ENCODE measurements around the gene IGSF1.

The IGSF1 gene, protein sequence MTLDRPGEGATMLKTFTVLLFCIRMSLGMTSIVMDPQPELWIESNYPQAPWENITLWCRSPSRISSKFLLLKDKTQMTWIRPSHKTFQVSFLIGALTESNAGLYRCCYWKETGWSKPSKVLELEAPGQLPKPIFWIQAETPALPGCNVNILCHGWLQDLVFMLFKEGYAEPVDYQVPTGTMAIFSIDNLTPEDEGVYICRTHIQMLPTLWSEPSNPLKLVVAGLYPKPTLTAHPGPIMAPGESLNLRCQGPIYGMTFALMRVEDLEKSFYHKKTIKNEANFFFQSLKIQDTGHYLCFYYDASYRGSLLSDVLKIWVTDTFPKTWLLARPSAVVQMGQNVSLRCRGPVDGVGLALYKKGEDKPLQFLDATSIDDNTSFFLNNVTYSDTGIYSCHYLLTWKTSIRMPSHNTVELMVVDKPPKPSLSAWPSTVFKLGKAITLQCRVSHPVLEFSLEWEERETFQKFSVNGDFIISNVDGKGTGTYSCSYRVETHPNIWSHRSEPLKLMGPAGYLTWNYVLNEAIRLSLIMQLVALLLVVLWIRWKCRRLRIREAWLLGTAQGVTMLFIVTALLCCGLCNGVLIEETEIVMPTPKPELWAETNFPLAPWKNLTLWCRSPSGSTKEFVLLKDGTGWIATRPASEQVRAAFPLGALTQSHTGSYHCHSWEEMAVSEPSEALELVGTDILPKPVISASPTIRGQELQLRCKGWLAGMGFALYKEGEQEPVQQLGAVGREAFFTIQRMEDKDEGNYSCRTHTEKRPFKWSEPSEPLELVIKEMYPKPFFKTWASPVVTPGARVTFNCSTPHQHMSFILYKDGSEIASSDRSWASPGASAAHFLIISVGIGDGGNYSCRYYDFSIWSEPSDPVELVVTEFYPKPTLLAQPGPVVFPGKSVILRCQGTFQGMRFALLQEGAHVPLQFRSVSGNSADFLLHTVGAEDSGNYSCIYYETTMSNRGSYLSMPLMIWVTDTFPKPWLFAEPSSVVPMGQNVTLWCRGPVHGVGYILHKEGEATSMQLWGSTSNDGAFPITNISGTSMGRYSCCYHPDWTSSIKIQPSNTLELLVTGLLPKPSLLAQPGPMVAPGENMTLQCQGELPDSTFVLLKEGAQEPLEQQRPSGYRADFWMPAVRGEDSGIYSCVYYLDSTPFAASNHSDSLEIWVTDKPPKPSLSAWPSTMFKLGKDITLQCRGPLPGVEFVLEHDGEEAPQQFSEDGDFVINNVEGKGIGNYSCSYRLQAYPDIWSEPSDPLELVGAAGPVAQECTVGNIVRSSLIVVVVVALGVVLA (N-terminal part only)

GRCh38 chrX:131288738-131289511 is at the start of gene IGSF1:
IGSF1 (minus strand) TSS chrX:131289306; CDS start chrX:131286674, 2,632 bp downstream.
- no peak for DNase-seq

DNA sequence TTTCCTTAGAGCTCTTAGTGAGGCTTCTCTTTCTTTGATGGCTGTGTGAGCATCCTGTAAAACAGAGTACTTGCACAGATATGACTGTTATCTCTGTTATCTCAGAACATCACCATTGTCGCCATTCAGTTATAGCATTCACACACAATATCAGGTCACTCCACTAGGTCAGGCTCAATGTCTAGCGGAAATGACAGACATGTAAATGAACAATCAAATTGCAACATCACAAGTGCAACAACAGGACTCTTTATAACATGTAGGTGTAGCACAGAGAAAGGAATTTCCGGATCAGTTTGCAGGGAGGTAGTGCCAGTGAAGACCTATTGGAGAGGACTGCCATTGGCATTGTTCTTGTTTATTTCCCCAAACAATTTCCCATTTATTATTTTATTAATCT is 43.2 kb upstream of the IGSF1 start:
- DNase-seq = no peak

DNA sequence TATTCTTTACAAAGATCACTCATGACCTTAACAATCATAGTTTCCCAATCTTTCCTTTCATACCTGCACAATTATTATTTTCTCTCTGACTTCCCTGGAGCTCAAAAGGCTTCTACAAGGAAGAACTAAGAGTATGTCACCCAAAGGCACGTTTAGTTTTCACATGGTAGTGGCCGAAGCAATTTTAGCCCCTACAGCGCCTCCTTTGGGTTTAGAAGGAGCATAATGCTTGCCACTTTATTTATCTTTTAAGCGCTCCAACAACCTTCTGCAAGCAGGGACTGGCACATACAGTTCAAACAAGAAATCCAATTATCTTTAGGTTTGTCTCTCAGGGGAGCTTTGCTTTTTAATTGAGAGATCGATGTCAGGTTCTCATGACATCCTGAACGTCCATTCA is 42.0 kb upstream of the IGSF1 start:
- DNase-seq = no peak

GRCh38 chrX:131330735-131331134 is 41.6 kb upstream of the IGSF1 start:
- no peak for DNase-seq

DNA sequence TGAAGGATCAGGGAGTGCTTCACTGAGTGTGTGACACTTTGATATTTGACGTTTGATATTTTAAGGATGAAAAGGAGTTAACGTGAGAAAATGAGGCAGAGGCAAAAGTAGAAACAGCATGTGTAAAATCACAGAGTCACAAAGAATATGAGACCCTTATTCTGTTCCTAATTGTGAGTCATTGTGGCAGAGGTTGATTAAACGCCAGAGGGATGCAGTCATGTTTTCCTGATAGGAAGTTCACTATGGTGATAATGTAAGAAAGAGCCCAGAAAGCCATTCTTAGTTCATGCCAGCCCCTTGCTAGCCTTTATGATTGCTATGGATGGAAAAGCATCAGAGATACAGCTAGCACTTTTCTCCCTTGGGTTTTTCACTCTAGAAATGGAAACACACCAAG is 33.5 kb upstream of the IGSF1 start:
- no peak for DNase-seq

DNA sequence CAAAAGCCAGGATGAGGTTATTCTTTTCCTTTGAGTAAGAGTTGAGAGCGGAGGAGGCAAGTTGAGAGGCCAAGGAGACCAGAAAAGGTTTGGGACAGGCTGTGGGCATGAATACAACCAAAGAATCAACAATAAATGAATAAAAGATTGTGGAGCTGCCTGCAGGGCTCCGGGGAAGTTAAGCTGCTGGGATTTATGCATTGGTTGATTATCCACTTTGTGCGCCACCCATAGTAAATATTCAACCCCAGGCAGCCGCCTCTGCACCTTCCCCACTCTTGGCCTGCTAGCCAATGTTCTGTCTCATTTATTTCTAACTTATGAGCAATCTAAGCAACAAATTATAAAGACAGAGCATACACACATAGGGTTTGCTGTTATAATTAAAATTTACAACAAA is 28.2 kb upstream of the IGSF1 start:
- DNase-seq = no peak

DNA sequence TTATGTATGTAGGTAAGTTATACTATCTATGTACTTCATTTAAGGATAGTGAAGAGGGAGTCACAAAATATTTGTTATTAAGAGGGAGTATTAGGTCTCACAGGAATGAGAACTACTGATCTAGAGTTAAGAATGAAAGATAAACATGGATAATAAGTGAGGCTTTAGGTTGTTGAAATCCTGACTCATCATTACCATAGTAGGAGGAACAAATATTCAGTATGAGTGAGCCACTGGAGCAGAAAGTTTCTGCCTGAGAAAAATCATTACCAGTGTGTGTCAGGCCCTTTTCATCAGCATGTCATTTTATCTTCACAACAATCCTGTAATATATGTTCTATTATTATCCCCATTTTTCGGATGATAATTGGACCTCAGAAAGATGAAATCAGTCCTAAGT is 27.2 kb upstream of the IGSF1 start:
- no peak for DNase-seq

DNA sequence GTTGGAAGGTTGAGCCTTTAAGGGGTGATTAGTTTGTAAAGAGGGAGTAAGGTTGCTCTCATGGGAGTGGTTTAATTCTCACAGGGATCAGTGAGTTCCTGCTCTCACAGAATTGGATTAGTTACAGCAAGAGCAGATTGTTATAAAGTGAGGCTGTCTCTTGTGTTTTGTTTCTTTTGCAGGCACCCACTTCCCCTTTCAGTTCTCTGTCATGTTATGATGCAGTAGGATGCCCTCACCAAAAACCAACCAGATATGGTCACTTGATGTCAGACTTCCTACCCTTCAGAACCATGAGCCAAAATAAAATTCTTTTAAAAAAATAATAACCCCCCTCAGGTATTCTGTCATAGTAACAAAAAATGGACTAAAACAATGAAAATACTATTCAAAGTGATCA is 19.9 kb upstream of the IGSF1 start:
- DNase-seq = no peak

DNA sequence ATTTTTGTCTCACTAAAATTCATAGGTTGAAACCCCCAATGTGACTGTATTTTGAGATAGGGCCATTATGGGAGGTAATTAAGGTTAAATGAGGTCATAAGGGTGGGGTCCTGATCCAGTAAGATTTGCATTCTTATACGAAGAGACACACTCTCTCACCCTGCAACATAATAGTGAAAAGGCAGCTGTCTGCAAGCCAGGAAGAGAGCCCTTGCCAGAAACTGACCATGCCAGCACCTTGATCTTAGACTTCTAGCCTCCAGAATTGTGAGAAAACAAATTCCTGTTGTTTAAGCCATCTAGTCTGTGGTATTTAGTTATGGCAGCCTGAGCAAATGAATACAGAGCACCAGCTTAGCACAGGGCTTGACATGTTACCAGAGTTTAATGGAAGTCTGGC is 17.5 kb upstream of the IGSF1 start:
- no peak for DNase-seq

- DNase-seq = no peak
These were observed 16.8 kb upstream of the IGSF1 start for GRCh38 chrX:131305926-131306325.

- no peak for DNase-seq
These were observed 13.6 kb upstream of the IGSF1 start for GRCh38 chrX:131302701-131303100.

DNA sequence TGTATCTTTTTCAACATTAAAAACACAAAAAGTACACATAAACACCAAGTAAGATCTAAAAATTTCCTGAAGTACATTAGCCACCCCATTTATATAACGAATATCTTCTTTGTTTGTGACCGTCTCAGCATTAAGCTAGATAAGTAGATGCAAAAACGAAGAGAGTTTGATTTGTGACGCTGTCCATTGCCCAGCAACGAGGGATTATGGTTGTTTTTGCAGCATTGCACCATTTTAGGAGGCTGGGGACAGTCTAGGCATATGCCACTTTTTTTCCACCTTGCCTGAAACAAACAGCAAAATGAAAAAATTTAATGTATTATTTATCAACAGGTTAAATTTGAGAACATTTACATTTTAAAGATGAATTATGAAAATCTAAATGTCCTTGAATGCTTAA is 12.0 kb upstream of the IGSF1 start:
- no peak for DNase-seq

DNA sequence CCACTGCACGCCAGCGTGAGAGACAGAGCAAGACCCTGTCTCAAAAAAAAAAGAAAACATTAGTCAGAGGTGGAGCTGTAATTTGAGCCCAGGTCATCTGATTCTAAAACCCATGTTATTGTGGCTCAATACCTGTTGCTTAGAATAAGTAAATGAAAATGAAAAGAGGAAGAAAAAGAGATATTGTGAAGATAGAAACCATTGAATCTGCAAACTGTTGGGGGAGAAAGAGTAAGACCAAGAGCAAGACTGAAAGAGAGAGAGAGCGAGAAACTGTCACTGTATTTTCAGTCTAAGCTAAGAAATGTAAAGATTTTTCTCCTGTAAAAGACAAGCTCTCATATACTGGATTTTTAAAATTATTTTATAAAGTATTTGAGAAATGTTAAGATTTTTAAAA is 9.7 kb upstream of the IGSF1 start:
- no peak for DNase-seq

GRCh38 chrX:131298036-131298435 is 8.9 kb upstream of the IGSF1 start:
- no peak for DNase-seq

DNA sequence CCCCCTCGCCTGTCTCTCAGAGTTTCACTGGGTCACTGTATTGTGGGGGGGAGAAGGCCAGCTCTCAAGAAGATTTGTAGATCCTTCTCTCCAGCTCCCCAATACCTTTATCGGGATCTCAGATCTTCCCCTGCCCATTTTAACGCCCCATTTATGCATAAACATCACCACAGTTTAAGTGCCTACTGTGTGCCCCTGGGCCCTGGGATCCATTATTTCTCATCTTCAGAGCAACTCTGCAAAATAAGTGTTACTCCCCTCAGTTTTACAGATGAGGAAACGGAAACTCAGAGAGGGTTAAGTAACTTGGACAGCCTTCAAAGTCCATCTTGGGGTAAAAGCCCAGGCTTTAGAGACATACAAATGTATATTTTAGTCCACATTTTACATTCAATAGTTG is 421 bp upstream of the IGSF1 start:
- no peak for DNase-seq

DNA sequence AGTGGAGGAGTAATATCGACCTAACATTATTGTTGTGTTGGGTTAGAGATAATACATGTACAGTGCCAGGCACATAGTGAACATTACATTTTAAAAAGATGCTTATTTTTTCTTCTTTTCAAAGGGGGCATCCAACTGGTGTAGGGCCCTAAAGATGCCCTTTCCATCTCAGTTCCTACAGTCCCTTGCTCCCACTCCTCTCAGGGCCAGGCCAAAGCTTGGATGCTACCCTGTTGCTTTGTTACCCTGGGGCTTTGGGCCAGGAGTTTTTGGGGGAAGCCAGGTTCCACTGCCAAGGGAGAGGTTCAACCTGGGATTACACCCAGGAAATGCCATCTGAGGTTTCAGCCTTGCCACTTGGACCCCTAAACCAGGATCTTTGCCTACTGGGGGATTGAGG is 918 bp downstream of the IGSF1 start:
- no peak for DNase-seq

GRCh38 chrX:131287560-131288179 is 1.4 kb downstream of the IGSF1 start:
- no peak for DNase-seq

GRCh38 chrX:131279617-131280016 is 9.5 kb downstream of the IGSF1 start:
- no peak for DNase-seq

GRCh38 chrX:131279197-131279596 is 9.9 kb downstream of the IGSF1 start:
- no peak for DNase-seq

GRCh38 chrX:131277543-131278136 is 11.5 kb downstream of the IGSF1 start:
- DNase-seq = no peak

GRCh38 chrX:131273011-131273410 is 16.1 kb downstream of the IGSF1 start:
- no peak for DNase-seq

- DNase-seq = no peak
These were observed 17.3 kb downstream of the IGSF1 start for GRCh38 chrX:131271826-131272225.

Measured in GDM1 (cell line).